GM21737 (cell line): Measurements from ENCODE around the gene DOK7.

Source experiments
- ATAC-seq: cut with Tn5 transposase; IDR thresholded peaks from one replicate; pipeline ENCODE4 v1.9.1; 2021; ENCODE audit warnings: mild to moderate bottlenecking, moderate library complexity; ENCODE audit not compliant: unreplicated experiment

The DOK7 gene

GRCh38 chr4:3462790-3463415 lies at the start of gene DOK7:
TSS of gene DOK7 (plus strand) at chr4:3463306. CDS start at chr4:3463376, 70 bp downstream.
- no peak for ATAC-seq

DNA sequence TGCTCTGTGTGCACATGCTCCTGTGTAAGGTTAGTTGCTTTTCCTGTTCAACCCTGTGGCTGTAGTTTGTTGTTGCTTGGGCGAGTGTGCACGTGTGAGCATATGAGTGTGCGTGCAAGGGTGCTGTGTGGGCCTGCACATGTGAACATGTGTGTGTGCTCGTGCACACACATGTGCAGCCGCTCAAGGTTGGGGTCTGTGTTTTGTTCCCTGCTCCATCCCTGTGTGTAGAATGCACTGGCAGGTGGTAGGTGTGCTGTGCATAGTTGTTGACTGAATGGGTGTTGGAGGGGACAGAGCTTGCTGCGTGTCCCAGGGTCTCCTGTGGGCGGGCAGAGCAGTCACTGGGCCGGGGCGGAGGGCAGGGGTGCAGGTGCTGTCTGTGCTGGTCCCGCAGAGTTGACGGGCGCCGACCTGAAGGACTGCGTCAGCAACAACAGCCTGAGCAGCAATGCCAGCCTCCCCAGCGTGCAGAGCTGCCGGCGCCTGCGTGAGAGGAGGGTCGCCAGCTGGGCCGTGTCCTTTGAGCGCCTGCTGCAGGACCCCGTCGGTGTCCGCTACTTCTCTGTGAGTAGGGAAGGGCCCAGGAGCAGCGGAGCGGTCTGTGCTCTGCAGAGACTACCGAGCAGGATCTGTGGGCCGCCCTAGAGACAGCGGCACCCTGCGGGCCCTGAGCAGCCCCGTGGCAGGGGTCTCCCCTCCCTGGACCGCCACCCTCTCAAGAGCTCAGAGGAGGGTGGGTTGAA lies 49.3 kb upstream of the DOK7 start:
- ATAC-seq = no peak

DNA sequence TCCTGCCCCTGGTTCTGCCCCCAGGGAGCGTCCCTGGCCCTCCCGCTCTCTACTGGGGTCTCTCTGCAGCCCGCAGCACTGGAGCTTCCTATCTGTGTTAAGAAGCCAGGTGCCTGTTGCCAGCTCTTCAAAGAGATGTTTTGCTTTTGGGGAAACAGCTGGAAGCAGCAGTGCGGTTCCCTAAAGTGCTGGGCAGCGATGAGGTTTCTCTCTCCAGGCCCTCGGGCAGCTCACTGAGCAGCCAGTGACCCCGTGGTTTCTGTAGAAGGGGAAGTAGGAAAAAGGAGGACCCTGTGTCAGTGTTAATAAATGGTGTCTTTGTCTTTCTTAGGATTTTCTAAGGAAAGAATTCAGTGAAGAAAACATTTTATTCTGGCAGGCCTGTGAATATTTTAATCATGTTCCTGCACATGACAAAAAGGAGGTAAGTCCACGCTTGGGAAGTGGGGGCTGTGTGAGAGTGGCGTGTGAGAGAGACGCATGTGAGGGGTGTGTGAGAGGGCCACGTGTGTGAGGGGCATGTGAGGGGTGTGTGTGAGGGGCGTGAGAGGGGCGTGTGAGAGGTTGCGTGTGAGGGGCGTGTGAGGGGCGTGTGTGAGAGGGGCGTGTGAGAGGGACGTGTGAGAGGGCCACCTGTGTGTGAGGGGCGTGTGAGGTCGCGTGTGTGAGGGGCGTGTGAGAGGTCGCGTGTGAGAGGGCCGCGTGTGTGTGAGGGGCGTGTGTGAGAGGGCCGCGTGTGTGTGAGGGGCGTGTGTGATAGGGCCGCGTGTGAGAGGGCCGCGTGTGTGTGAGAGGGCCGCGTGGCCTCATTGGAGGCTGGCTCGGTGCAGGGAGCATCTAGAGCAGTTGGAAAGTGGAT lies 48.5 kb upstream of the DOK7 start:
- no peak for ATAC-seq

- no peak for ATAC-seq
Measured at GRCh38 chr4:3415471-3416141, 47.5 kb upstream of the DOK7 start.

- ATAC-seq = no peak
Measured at GRCh38 chr4:3416270-3416669, 46.8 kb upstream of the DOK7 start.

DNA sequence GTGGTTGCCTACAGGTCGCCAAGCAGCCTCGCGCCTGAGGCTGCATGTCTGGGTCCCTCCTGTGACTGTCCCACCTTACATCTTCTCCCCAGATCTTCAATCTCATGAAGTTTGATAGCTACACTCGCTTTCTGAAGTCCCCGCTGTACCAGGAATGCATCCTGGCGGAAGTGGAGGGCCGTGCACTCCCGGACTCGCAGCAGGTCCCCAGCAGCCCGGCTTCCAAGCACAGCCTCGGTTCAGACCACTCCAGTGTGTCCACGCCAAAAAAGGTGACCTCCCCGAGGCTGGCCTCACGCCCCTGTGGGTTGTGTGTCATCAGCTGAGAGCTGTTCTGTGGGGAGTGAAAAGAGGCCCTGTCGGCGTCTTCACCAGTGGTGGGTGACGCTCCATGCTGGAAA lies 46.3 kb upstream of the DOK7 start:
- ATAC-seq = no peak

GRCh38 chr4:3417448-3417847 lies 45.7 kb upstream of the DOK7 start:
- no peak for ATAC-seq

DNA sequence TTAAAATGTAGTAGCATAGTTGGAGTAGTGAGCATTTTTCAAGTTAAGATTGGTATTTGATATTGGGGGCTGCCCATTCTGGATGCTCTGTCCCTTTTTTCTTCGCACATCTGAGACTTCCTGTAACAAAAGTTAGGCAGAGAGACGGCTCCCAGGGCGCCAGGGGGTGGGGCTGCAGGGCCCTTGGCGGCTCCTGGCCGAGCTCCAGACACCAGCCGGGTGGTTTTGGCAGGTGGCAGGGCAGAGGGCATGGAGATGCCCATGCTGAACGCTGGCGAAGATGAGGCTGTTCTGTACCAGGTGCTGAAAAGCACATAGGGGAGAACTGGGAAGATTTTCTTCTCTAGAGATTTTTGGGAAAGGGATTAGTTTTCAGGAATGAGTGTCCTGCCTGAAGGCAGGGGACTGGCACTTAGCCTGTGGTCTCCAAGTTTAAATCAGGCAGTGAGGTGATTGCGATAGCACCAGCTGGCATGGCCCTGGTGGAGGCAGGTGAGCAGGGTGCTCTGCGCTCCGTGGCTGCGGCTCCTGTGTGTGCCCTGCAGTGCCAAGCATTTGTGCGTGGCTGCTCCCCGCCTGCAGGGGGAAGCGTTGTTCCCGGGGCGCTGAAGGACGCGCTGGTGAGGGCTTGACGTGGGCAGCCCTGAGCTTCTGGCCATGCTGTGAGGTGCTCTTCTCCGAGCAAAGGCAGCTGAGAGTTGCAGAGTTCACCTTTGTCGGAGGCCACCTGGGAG lies 44.9 kb upstream of the DOK7 start:
- ATAC-seq = no peak

DNA sequence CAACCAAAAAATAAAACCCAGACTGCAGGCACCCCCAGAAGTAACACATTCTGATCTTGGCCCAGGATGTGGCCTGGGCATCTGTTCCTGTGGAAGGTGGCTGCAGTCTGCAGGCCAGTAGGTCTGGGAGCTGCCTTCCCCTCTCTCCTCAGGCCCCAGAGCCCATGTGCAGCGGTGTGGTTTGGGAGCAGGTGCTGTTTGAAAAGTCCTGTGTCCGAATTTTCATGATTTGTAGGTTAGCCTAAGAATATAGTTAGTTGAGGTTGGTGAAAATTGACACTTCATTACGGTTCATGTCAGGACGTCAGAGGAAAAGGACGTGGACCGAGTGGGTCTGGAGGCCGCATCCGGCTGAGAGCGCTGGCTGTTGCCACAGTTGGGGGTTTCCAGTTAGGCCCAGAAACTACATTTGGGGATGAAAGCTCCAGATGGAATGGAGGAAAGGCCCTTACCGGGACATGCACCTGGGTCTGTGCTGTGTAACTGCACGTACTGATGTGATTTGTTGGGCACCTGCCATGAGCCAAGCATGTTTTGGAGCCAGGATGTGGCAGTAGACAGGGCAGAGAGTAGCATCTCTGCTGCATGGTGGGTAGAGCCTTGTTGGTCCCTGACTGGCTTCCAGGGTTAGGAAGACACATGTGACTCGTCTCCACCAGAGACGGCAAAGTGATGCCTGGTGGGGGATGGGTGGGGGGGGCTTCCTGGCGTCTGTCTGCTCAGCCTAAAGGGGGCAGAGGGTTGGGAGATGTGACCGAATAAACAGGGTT lies 43.1 kb upstream of the DOK7 start:
- ATAC-seq = no peak

DNA sequence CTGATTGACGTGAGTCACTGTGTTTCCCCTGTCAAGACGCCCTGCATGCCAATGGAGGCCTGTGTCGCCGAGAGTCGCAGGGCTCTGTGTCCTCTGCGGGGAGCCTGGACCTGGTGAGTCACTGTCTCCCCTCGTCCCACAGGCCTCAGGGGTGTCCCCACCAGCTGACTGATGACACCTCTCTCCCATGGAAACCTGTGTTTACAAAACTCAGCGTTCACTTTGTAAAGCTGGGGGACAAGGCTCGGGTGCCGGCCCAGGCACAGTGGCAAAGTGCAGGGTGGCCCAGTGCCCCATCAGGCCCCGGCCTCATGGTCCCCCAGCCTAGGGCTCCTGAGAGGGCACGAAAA lies 42.5 kb upstream of the DOK7 start:
- ATAC-seq = no peak

GRCh38 chr4:3420956-3421355 lies 42.1 kb upstream of the DOK7 start:
- ATAC-seq = no peak

DNA sequence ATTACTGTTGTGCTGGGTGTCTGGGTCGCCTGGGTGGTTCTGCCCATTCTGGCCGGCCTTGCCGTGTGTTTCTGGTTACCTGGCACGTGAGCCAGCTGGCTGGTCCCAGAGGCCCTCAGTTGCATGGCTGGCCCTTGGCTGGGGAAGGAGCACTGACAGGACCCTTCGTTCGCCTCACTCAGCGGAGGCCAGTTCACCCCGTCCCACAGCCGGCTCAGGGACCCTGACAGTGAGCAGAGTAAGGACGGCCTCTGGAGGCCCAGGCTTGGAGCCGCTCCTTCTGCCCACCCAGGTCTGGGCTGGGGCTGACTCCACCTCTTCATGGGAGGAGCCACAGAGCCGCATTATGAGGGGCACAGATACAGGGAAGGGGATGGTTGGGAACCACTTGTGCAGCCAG lies 41.6 kb upstream of the DOK7 start:
- no peak for ATAC-seq

GRCh38 chr4:3422241-3422801 lies 40.8 kb upstream of the DOK7 start:
- ATAC-seq = no peak

DNA sequence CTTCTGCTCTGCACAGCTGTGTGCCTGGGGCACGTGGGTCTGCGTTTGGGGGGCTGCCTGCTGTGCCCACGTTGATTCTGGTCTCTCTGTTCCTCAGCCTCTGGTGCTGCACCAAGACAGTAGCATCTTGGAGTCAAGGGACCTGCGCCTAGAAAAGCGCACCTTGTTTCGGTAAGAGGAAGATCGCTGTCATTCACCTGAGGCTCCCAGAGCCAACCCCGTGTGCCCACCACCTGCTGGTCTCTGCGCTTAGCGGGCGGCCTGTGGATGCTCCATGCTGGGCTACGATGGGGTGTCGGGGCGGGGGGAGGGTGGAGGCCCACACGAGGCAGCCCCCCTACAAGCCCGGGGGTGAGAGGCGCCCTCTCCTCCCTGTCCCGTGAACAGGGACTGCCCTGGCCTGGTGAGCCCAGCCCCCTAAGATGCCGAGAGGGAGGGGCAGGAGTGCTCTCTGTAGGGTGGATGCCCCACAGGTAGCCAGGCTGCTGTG lies 40.3 kb upstream of the DOK7 start:
- no peak for ATAC-seq

DNA sequence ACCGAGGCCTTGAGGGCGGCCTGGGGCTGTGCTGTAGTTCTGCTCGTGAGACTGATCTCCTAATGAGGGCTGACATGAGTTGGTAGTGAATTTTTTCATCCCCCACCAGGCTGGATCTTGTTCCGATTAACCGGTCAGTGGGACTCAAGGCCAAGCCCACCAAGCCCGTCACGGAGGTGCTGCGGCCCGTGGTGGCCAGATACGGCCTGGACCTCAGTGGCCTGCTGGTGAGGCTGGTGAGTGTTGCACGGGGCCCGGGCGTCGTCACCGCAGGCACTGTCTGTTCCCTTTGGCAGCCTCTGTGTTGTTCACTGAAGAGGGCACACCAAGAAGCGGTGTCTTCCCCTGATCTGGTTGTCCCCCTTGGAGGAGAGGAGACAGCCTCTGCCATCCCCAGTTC lies 39.7 kb upstream of the DOK7 start:
- ATAC-seq = no peak

- ATAC-seq = no peak
Measured at GRCh38 chr4:3423952-3424351, 39.2 kb upstream of the DOK7 start.

DNA sequence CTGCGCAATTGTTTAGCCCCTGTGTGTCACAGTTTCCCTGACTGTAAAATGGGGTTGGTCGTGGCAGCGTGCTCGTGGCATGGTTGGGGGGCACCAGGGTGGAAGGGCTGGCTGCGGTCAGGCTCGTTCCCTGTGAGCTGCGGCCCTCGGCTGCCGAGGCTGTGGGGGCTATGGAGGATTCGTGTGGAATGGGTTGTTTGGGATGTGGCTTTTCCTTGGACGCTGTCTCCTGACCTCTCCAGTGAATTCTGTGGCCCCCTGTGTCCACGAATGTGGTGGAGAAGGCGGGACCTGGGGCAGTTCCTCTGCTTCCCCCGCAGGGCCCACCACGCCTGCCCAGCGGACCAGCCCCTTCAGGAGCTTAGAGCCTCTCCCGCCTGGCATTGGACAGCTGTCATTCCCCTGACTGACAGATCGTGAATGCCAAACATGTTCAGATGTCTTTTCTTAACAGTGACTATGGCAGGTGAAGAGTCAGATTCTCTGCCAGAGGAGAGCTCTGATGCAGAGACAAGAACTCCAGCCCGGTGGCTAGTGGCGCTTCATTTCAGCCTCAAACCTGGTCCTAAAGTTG lies 38.5 kb upstream of the DOK7 start:
- no peak for ATAC-seq

GRCh38 chr4:3426465-3427133 lies 36.5 kb upstream of the DOK7 start:
- ATAC-seq = no peak

- no peak for ATAC-seq
Measured at GRCh38 chr4:3427134-3427476, 36.0 kb upstream of the DOK7 start.
